ENCODE data around the gene RAD9A.

Gene RAD9A

GRCh38 chr11:67421430-67422031 is 29.7 kb downstream of the RAD9A start:
- CTCF ChIA-PET: interaction anchor here (0.6 to 1.6 kb wide), 3 partner anchors 208 to 1710 kb away, joined by 3 to 5 read pairs (median 3); partner anchors contain the start of gene NUDT8
- Histone ChIP-seq H3K4me3 (ENCODE audit: low read depth, low read length) (no peak overlapping the region), H3K27ac (ENCODE audit: extremely low read depth, low read depth, low read length) (no peak overlapping the region), H3K9me3 (ENCODE audit: control insufficient read depth, insufficient read depth, low read depth, low read length) (no peaks in the 10 kb centered on the region), H3K4me1 (ENCODE audit: control insufficient read depth, insufficient read depth, low read length) (no peaks in the 10 kb centered on the region; the same call in 1 of the 2 replicates), H3K36me3 (ENCODE audit: control insufficient read depth in 2 of 2, insufficient read depth in 1 of 2, low read length in 2 of 2) (no peaks in the 10 kb centered on the region)
- POLR2A ChIA-PET: interaction anchor here (0.6 to 4.4 kb wide), 3 partner anchors 14 to 20 kb away, joined by 3 to 25 read pairs (median 5); partner anchors contain the start of gene PPP1CA
- TF ChIP-seq GLI4 (tag by site-specific recombination; IDR thresholded peaks at IDR 0.05): 0 out of 2 replicates have a peak, but pooled peaks have one; percentile 51
- peak; percentile 33; the same call in 1 of the 2 replicates for TF ChIP-seq SP3 (tag by site-specific recombination; IDR thresholded peaks at IDR 0.05)
- peak; percentile 28; the same call in 1 of the 2 replicates for TF ChIP-seq ZNF335 (tag by site-specific recombination; conservative IDR thresholded peaks at IDR 0.05)
- no peak for TF ChIP-seq ZNF514 (tag by site-specific recombination; IDR thresholded peaks at IDR 0.05)
- TF ChIP-seq KLF1 (tag by site-specific recombination; IDR thresholded peaks at IDR 0.05): peak; percentile 72; the same call in 1 of the 2 replicates
- TF ChIP-seq SP2 (tag by site-specific recombination; IDR thresholded peaks at IDR 0.05): peak; percentile 42; the same call in 1 of the 2 replicates

- TF ChIP-seq ZNF510 (tag by site-specific recombination; IDR thresholded peaks at IDR 0.05; ENCODE audit: insufficient replicate concordance) (no peak), ZNF488 (tag by site-specific recombination; IDR thresholded peaks at IDR 0.05) (no peak), ZNF692 (tag by site-specific recombination; IDR thresholded peaks at IDR 0.05) (no peak), ZFP3 (tag by site-specific recombination; IDR thresholded peaks at IDR 0.05; ENCODE audit: low read depth) (no peak), ZNF792 (tag by site-specific recombination; IDR thresholded peaks at IDR 0.05) (peak; percentile 86; the same call in 1 of the 2 replicates), SP2 (tag by site-specific recombination; IDR thresholded peaks at IDR 0.05) (peak; percentile 22; the same call in 1 of the 2 replicates), PRDM10 (tag by site-specific recombination; IDR thresholded peaks at IDR 0.05) (peak; percentile 30; the same call in 1 of the 2 replicates), ZBTB17 (tag by site-specific recombination; IDR thresholded peaks at IDR 0.05) (peak; percentile 40; the same call in 1 of the 2 replicates), ZIC2 (tag by site-specific recombination; IDR thresholded peaks at IDR 0.05) (no peak), ZNF211 (tag by site-specific recombination; IDR thresholded peaks at IDR 0.05; ENCODE audit: low read depth) (no peak), ZNF600 (tag by site-specific recombination; IDR thresholded peaks at IDR 0.05) (peak; percentile 49; the same call in 1 of the 2 replicates)
- H3K4me3 ChIP-seq (ENCODE audit: low read depth, low read length): no peak overlapping the region
- no peaks in the 10 kb centered on the region for H3K9me3 ChIP-seq (ENCODE audit: control insufficient read depth, insufficient read depth, low read depth, low read length)
- no peaks in the 10 kb centered on the region; the same call in 1 of the 2 replicates for H3K4me1 ChIP-seq (ENCODE audit: control insufficient read depth, insufficient read depth, low read length)
- POLR2A ChIA-PET: interaction anchor here (0.6 to 1.2 kb wide), 3 partner anchors 21 to 46 kb away, joined by 3 to 5 read pairs (median 4); partner anchors contain the start of genes PPP1CA and TMEM134
- H3K36me3 ChIP-seq (ENCODE audit: control insufficient read depth in 2 of 2, insufficient read depth in 1 of 2, low read length in 2 of 2): no peaks in the 10 kb centered on the region
- H3K27ac ChIP-seq (ENCODE audit: extremely low read depth, low read depth, low read length): no peak overlapping the region
- CTCF ChIA-PET: interaction anchor here (0.7 kb wide), 1 partner anchor 42 kb away, joined by 5 read pairs; no protein-coding TSS in a partner anchor
These were observed 31.1 kb downstream of the RAD9A start for GRCh38 chr11:67422891-67423290.

Measured in HEK293 (cell line).